ENCODE measurements around the gene ACER3.
"Not testable (repeated sequence)": the region's sequence is repeated elsewhere in the genome, so short reads cannot be mapped to it uniquely, and the experiment has no call there.

DNA sequence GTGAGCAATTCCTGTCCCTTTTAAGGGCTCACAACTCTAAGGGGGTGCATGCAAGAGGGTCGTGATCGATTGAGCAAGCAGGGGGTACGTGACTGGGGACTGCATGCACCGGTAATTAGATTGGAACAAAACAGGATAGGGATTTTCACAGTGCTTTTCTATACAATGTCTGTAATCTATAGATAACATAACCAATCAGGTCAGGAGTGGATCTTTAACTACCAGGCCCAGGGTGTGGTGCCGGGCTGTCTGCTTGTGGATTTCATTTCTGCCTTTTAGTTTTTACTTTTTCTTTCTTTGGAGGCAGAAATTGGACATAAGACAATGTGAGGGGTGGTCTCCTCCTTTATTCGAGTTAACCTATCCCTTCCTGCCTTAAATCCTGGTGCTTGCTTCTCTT is 40.9 kb downstream of the ACER3 start:
- TF ChIP-seq, protein P1, sequence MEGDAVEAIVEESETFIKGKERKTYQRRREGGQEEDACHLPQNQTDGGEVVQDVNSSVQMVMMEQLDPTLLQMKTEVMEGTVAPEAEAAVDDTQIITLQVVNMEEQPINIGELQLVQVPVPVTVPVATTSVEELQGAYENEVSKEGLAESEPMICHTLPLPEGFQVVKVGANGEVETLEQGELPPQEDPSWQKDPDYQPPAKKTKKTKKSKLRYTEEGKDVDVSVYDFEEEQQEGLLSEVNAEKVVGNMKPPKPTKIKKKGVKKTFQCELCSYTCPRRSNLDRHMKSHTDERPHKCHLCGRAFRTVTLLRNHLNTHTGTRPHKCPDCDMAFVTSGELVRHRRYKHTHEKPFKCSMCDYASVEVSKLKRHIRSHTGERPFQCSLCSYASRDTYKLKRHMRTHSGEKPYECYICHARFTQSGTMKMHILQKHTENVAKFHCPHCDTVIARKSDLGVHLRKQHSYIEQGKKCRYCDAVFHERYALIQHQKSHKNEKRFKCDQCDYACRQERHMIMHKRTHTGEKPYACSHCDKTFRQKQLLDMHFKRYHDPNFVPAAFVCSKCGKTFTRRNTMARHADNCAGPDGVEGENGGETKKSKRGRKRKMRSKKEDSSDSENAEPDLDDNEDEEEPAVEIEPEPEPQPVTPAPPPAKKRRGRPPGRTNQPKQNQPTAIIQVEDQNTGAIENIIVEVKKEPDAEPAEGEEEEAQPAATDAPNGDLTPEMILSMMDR (IDR thresholded peaks at IDR 0.05; ENCODE audit: insufficient read depth, low read depth, low read length) = not testable (repeated sequence)
- not testable (repeated sequence) for TF ChIP-seq EZH2 (IDR thresholded peaks at IDR 0.05; ENCODE audit: insufficient read depth, low read length)

Data from astrocyte (in vitro differentiated cells and primary cell).